Measurements from ENCODE around the gene RSU1.
"Not testable (repeated sequence)": the region's sequence is repeated elsewhere in the genome, so short reads cannot be mapped to it uniquely, and the experiment has no call there.

Gene RSU1

GRCh38 chr10:16817125-16818019, at the start of gene RSU1:
RSU1 (minus strand) TSS chr10:16817424; CDS start chr10:16817081, 343 bp downstream.
- DNase-seq: peak; percentile 100

- DNase-seq: no peak
These were observed 49.5 kb upstream of the RSU1 start for GRCh38 chr10:16866541-16867275.

DNA sequence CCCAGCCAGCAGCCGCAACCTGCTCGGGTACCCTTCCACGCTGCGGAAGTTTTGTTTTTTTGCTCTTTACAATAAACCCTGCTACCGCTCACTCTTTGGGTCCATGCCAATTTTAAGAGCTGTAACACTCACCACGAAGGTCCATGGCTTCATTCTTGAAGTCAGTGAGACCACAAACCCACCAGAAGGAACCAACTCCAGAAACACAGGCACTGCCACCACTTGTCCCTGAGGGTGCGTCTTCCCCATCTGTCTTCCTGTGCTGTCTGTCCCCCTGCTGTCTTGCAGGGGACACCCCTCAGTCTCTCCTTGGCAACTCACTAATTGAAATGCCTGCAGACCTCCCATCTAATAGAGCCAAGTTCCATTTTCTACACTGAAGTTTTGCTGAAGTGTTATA, 48.5 kb upstream of the RSU1 start:
- no peak for DNase-seq

GRCh38 chr10:16863766-16864165, 46.5 kb upstream of the RSU1 start:
- no peak for DNase-seq

DNA sequence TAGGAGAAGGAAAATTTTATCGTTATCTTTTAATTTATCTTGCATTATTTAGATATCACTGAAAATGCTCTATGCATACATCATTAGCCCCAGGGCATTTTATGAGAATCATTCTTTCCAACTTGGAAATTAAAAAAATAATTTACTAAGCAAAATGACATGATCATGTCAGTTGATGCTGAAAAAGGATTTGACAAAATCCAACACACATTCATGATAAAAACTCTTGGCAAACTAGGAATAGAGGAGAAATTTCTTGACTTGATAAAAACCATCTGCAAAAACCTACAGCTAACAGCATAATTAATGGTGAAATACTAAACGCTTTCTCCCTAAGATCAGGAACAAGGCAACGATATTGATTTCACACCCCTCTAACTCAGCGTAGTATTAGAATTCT, 40.2 kb upstream of the RSU1 start:
- DNase-seq: no peak

DNA sequence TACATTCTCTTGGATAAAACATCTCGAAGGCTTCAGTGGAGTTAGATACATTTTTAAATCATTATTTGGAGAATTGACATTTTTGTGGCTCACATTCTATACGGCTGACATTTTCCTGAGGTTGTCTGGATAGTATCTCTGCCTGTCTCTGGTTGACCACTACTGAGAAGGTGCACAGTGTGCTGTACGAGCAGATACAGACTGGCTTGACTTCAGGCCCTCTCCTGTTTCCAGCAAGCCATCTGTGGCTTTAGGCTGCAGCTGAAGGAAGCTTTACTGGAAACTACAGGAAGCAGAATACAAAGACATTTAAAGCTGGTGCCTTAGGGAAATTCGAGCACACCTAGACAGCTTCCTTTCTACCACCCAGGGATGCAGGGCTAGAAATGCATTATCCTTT, 39.3 kb upstream of the RSU1 start:
- DNase-seq: peak; percentile 93

DNA sequence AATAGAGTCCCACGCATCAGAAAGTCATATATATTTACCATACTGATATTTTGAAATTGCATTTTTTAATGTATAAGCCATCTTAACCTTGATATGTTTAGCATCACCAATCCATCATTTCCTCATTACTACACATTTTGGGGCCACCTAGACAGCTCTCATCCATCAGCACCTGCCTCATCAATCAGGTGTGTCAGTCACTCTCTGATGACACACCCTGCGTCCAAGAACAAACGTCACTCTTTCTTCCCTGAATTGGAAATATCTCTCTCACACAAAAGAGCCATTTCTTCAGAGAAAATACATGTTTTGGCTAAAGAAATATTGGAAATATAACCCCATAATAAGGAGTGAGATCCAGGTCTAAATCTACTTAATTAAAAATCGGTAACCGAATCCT, 38.9 kb upstream of the RSU1 start:
- no peak for DNase-seq

- no peak for DNase-seq
These were observed 37.4 kb upstream of the RSU1 start for GRCh38 chr10:16854623-16855022.

DNA sequence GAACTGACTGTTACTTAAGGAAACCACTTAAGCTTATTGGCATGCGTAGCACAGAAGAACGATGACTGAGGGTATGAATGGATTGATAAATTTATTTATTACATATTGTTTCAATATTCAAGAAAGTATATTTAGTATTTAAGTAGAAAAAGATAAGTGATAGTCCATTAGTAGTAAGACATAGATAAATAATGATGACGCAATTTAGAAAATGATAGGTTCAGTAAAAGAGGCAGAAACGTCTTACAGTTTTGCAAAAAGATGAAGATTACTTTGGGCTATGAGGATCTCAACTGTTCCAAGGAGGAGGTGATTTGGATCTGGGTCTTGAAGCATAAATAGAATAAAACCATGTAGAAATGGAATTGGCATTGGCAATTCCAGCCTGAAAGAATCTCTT, 36.6 kb upstream of the RSU1 start:
- no peak for DNase-seq

DNA sequence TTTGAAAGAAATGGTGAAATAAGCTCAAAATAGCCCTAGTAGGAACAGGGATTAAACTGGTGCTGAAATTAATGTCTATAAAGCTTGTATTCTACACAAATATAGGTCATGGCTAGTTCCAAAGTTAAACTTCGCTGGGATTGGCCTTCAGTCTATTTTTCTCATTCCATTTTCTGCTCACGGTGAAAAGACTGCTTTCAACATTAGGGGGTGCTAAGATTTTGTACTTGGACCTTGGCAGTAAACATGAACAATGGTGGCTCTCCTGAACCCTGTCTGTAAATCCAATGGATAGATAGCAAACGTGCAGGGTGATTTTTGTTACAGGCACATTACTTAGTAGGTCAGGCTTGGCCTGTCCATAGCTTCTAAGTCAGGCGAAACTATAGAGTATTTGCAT, 36.0 kb upstream of the RSU1 start:
- DNase-seq: no peak

- no peak for DNase-seq
These were observed 35.4 kb upstream of the RSU1 start for GRCh38 chr10:16852624-16853023.

- peak; percentile 73 for DNase-seq
These were observed 31.4 kb upstream of the RSU1 start for GRCh38 chr10:16848562-16849154.

DNA sequence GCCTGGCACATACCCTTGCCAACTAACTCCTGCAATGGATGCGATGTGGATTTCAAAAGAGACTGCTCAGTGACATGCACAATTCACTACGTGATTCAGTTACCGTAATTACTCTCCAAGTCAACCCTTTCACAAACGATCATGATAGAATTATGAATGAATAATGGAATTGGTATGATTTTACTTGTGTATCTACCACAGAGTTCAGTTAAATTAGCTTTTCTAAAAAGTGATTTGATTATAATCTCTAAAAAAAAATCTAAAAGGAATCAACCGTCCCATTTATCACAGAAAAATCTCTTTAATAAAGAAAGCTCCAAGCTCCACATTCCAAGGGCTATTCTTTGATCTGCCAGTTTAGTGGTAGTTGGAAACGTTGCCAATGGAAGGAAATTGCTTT, 30.4 kb upstream of the RSU1 start:
- DNase-seq: no peak

- DNase-seq: no peak
These were observed 28.0 kb upstream of the RSU1 start for GRCh38 chr10:16845248-16845647.

DNA sequence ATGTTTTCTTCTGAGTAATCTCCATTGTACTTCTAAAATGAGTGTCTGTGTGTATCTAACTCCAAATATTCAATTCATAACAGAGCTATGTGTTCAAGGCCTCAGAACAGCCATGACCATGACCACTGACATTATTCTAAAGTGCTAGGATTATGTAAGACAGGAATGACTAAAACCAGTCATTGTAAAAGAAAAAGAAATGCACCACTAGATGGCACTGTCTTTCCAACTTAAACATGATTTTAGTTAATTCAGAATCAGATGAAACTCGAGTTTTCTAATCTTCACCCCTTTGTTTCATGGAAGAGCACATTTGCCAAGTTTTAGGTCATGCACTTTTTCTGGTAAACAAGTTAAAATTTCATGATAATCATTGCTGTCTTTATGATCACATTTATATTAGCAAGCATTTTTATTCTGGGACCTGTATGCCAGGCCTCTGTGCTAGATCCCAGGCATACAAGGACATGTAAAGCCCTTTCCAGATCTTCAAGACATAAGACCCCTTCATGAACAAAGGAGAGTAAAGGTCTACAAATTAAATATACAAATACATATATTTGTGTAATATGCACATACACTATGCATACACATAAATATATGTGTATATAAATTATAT, 26.1 kb upstream of the RSU1 start:
- DNase-seq: no peak

DNA sequence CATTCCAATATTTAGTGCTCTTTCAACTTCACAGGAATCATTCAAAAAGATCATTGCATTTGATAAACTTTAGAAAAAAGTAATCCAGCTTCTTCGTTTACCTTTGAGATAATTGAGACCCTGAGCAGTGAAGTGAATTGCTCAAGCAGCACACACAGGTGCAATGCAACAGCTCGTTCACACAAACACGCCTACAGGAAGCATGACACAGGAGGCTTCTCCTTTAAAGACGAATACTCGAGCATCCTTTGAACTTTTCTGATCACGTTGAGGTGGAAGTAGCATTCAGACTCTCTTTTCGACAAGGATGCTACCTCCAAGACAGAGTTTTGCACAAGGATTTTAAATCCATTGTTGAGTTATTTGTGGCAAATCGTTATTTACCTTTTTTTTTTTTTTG, 18.0 kb upstream of the RSU1 start:
- DNase-seq: no peak

- DNase-seq: no peak
These were observed 15.3 kb upstream of the RSU1 start for GRCh38 chr10:16832351-16833080.

GRCh38 chr10:16828701-16829175, 11.5 kb upstream of the RSU1 start:
- DNase-seq: no peak

- peak; percentile 77 for DNase-seq
These were observed 10.9 kb upstream of the RSU1 start for GRCh38 chr10:16828114-16828568.

DNA sequence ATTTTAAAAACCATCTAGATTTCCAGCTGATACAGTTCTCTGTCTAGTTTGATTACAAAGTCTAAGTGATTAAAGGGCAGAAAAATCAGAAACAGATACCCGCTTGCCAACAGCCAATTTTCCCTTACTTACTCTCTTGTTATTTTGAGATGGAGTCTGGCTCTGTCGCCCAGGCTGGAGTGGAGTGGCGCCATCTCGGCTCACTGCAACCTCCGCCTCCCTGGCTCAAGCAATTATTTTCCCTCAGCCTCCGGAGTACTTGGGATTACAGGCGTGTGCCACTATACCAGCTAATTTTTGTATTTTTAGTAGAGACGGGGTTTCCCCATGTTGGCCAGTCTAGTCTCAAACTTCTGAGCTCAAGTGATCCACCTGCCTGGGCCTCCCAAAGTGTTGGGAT, 10.2 kb upstream of the RSU1 start:
- DNase-seq: not testable (repeated sequence)

GRCh38 chr10:16822726-16823360, 5.6 kb upstream of the RSU1 start:
- no peak for DNase-seq

GRCh38 chr10:16822027-16822426, 4.8 kb upstream of the RSU1 start:
- DNase-seq: no peak
